Activated CD4-positive, alpha-beta T cell treated with anti-CD3 and anti-CD28 coated beads for 48 hours (primary cell): ENCODE measurements around the gene TENM4.
"Not testable (repeated sequence)": the region's sequence is repeated elsewhere in the genome, so short reads cannot be mapped to it uniquely, and the experiment has no call there.

Experiments used
- DNase-seq: peaks from one replicate; pipeline ENCODE4 v3.0.0-alpha.2; 2020

Gene TENM4

DNA sequence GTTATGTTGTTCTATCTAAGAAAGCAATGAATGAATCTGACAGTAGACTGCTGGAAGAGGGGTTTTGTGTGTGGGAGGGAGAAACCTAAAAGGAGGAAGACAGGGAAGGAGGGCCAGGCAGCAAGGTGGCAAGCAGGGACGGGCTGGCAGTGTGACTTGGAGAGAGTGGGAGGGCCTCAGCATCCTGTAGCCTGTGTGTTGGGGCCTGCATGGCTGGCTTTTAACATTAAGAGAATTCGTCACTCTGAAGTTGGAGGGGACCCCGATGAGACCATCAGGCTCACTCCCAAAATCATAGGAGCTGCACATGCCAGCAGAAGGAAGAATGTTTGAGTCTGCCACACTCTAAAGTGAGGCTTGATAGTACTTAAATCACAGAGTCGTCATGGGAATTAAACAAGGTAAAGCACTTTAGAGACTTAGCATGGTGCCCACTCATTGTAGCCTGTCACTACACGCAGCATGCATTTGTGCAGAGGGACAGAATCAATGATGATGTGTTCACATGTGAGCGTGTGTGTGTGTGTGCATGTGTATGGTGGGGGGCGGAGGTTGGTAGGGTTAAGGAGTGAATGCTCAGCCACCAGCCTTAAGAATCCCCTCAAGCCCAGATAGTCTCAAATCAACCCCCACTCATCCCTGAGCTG is 199.5 kb downstream of the TENM4 start:
- no peak for DNase-seq

DNA sequence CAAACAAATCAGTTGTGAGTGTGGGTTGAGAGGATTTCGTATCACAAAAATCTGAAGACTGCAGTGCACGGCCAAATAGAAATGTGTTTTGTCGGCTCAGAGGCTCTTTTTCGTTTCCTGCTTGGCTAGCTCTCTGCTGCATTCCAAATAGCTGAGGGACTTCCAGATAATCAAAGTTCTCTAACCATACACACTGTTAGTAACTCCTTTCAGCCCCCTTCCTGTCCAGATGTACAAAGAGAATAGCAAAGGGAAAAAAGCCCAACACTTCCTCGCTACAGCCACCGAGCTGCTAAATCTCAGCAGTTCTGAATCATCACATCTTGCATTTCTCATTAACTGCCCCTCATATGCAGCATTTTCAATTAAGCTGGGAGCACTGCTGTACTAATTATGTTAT is 203.1 kb downstream of the TENM4 start:
- no peak for DNase-seq

DNA sequence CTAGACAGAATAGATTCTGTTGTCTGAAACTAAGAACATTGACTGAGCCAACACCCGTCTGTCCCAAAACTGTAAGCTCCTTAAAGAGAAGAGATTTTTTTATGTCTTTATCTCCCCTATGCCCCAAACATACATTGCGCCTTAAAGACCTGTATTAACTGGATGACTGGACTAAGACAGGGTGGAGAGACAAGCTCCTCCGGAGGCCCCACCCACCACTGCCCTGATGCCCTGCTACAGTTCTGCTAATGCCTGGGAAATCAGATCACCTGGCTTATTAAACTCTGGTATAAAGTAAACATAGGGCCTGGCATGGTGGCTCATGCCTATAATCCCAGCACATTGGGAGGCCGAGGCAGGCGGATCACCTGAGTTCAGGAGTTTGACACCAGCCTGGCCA is 203.7 kb downstream of the TENM4 start:
- no peak for DNase-seq

DNA sequence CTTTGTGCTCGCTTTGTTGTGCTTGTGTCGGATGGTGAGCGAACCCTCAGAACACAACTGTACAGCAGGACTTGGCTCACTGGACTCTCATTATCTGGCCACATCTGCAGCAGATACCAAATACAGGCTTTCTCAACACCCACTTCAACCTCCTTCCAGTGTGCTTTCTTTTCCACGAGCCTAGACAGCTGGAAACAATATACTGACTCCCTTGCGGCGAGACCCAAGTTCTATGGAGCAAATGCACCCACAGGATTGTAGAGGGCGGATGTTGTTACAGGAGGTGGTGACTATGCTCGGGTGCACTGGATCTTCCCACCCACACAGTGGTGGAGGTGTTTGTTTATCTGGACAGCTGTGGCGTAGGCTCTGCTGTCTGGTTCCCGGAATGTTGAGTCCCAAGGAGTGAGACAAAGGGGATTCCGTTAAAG is 204.3 kb downstream of the TENM4 start:
- no peak for DNase-seq

DNA sequence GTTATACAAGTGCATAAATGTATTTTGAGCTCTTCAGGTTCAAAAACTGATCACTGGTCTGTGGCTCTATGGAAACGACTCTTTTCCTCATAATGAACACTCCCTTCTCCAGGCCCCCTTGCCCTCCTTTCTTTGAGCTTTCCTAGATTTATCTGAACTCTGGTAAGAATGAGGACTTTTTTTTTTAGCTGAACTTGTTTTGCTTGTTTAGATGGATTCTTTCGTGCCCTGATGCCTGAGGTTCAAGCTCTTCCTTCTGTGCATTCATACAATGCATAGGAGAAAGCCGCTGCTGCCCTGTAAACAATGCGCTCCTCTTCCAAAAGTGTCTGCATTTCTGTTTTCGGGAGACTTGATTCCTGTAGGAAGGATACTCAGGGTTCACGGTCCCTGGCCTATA is 205.1 kb downstream of the TENM4 start:
- no peak for DNase-seq

DNA sequence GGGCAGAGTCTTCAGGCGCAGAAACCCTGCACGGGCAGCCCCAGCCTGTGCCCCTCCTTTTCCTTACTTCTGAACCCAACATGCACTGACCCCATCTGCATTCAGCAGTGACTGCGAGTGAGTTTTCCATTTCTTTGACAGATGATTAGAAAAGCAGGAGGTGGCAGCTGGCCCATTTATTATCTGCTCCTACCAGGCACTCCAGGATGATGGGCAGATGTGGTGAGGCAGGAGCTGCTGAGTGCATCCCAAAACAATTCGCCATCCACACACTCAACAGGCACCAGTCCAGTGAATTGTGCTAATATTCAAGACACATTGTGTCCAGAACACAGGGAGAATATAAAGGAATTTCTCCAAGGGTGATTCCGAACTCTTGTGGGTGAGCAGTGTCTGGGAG is 208.5 kb downstream of the TENM4 start:
- no peak for DNase-seq

- DNase-seq: no peak
Measured at GRCh38 chr11:79229047-79229446, 211.8 kb downstream of the TENM4 start.

GRCh38 chr11:79227767-79228755 is 212.8 kb downstream of the TENM4 start:
- no peak for DNase-seq

- no peak for DNase-seq
Measured at GRCh38 chr11:79227308-79227707, 213.5 kb downstream of the TENM4 start.

DNA sequence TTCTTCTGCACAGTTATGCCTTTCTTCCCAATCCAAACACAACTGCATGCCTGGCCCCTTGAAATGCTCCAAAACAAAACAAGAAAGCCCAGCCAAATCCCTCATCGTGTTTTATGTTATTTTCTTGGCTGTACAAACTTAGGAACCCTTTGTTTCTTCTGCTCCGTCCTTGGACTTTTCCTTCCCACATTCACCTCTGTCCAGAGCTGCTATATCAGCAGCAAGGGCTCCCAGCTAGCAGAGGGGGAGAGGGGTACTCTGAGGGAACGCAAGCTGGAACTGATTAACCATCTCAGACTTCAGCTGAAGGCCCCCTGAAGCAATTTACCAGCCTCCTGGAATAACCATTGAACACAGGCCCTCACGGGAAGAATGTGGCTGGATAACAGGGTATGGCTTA is 214.7 kb downstream of the TENM4 start:
- DNase-seq: no peak

DNA sequence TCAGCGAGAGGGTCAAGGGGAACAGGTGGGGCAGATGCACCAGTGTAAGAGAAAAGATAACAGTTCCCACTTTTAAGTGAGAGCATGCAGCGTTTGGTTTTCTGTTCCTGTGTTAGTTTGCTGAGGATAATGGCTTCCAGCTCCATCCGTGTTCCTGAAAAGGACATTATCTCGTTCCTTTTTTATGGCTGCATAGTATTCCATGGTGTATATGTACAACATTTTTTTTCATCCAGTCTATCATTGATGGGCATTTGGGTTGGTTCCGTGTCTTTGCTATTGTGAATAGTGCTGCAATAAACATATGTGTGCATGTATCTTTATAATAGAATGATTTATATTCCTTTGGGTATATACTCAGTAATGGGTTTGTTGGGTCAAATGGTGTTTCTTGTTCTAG is 218.7 kb downstream of the TENM4 start:
- DNase-seq: not testable (repeated sequence)

GRCh38 chr11:79221444-79222130 is 219.2 kb downstream of the TENM4 start:
- DNase-seq: no peak

- no peak for DNase-seq
Measured at GRCh38 chr11:79220171-79220570, 220.7 kb downstream of the TENM4 start.

DNA sequence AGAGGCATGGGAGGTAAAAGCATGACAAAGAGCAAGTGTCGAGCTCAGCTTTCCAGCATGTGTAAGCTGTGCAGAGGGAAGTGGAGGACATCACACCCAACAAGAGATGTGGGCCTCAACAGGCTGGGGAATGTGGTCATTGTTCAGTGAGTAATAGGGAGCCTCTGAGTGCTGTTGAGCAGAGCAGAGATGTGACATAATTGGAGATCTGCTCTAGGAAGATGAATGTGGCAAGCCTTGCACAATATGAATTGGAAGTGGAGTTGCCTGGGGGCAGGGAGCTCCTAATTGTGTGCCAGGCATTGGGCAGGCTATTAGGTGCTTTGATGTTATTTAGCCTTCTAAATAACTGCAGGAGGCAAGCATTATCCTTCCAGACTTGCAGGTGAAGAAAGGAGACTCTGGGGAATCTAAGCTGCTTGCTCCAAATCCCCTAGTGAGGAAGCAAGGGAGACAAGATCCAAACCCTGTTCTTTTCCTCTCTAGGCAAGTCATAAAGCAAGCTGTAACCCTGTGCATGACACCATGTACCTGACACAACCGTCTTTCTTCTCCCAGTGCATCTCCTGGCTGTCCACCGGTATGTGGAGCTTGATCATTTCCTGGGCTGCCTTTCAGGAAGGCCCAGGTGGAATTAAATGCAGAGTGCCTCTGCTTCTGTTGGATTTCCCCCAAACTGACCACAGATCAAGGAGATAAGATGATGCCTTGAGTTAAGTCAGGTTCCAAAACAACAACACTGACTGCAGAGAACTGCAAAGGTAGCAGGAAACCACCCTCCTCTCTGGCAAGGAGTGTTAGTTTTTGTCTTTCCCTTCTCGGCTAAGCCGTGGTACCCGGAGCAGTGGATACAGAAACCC is 221.4 kb downstream of the TENM4 start:
- DNase-seq: no peak

GRCh38 chr11:79212741-79213190 is 228.1 kb downstream of the TENM4 start:
- no peak for DNase-seq

GRCh38 chr11:79209540-79210266 is 231.1 kb downstream of the TENM4 start:
- DNase-seq: no peak

- no peak for DNase-seq
Measured at GRCh38 chr11:79208126-79208525, 232.7 kb downstream of the TENM4 start.

DNA sequence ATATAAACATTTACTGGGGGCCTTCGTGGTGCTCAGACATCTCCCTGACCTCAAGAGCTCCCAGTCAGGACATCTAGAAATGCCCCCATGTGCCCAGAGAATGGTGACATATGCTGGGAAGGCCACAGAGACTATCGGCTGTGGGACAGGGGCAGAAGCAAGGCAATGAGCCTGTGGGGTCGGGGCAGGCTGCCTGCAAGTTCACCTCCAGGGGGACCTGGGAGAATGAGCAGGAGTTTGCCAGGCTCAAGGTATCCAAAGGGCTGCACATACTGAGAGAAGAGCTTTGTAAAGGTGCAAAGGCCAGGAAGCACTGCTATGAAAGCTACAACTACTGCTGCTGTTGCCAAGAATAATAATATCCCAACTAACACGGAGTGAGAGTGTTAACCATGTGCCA is 233.9 kb downstream of the TENM4 start:
- no peak for DNase-seq

DNA sequence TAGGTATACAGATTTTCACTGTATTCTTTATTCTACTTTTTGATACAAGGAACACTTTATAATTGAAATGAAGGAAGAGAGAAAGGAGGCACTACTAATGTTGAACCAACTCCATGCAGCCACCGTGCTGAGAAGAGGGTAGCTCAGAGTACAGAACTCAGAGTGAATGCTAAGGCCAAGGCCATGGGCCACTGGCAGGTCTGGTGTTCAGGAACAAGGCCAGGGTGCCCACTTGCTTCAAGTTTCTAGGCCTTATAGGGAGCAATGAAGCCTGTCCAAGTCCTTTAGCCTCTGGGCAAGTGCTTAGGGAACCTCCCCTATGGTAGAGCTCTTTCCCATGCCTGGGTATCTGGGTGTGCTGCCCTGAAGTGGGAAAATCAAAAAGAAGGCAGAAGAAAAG is 235.0 kb downstream of the TENM4 start:
- DNase-seq: no peak

DNA sequence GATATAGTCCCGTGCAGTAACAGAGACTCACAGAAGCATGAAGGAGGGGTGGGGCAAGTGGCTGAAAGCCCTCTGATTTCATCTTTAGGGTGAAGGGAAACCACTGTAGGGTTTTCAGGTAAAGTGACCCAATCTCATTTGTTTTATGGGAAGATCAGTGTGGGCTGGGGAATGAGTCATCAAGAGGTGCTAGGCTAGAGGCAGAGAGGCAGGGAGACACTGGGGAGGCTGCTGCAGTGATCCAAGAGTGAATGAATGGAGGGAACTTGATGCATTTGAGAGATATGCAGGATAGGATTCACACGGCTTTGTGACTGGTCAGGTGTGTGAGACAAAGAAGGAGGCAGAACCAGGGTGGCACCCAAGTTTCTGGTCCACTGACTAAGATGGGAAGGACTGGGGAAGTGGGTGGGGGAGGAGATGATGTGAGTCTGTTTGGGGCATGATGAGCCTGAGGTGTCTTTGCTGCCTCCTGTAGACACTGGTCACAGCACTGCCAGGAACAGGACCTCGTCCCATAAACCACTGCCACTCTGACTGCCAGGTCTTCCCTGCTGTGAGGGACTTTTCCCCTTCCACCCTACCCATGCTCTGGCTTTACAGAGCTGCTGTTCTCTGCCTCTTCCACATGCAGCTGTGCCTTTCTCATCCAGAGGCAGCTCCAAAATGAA is 239.0 kb downstream of the TENM4 start:
- peak; percentile 2 for DNase-seq

DNA sequence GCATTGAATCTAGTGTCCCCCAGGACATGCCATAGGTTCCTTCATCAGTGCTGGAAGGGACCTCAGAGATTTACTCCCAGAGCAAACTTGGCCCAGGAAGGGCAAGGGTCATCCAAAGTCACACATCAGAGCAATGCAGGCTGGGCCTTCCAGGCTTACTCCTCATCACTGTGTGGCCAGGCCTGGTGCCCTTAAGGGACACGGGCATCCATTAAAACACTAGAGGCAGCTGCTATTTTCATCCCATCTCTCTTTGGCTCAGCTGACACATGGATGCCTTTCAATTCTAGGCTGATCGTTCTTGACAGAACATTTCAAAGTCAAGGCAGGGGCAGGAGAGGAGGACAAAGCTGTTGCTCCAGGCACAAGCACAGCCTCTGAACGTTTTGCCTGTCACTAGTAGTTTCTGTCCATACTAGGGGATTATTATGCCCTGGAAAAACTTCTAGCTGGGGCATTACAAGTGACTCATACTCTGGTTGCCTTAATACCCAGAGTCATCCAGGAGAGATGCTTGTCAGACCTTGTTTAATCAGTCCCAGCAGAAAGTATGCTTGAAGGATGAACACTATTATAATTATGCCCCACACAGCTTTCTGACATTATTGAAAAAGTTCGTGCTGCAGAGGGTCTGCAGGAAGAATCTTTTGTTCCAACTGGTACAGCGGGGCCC is 240.3 kb downstream of the TENM4 start:
- DNase-seq: no peak
